Measurements from ENCODE around the gene CETP.

- TF ChIP-seq POLR2A (IDR thresholded peaks at IDR 0.05) (no peak), CTCF (IDR thresholded peaks at IDR 0.05) (no peak)
These were observed 10.9 kb downstream of the CETP start for GRCh38 chr16:56972403-56973293.

Data from esophagus squamous epithelium (tissue), 4 donors.